Subcutaneous abdominal adipose tissue (tissue), 5 donors: ENCODE results near the gene IL9.

ENCODE experiments used
- H3K27ac ChIP-seq: one replicate; pipeline ENCODE4 v1.7.0; 2013; ENCODE audit warnings: low read depth, mild to moderate bottlenecking, inconsistent platforms, low read length, moderate library complexity
- H3K27me3 ChIP-seq, 5 donors: one replicate each; pipeline ENCODE4 v1.7.0; 2013; ENCODE audit warnings: low read length in 5 of 5, inconsistent platforms in 1 of 5; ENCODE audit not compliant: control insufficient read depth in 5 of 5, insufficient read depth in 4 of 5
- H3K36me3 ChIP-seq, 5 donors: one replicate each; pipeline ENCODE4 v1.7.0; 2013; ENCODE audit warnings: low read length in 5 of 5; ENCODE audit not compliant: control insufficient read depth in 5 of 5, insufficient read depth in 5 of 5
- H3K4me1 ChIP-seq, 5 donors: one replicate each; pipeline ENCODE4 v1.7.0; 2013; ENCODE audit warnings: low read length in 5 of 5, mild to moderate bottlenecking in 3 of 5, moderate library complexity in 1 of 5; ENCODE audit not compliant: control insufficient read depth in 5 of 5, insufficient read depth in 5 of 5
- H3K4me3 ChIP-seq, 5 donors: one replicate each; pipeline ENCODE4 v1.7.0; 2013; ENCODE audit warnings: low read length in 5 of 5, low read depth in 1 of 5
- H3K9ac ChIP-seq, 5 donors: one replicate each; pipeline ENCODE4 v1.7.0; 2013; ENCODE audit warnings: low read length in 5 of 5, mild to moderate bottlenecking in 4 of 5, moderate library complexity in 3 of 5
- H3K9me3 ChIP-seq, 5 donors: one replicate each; pipeline ENCODE4 v1.7.0; 2013; ENCODE audit warnings: low read length in 5 of 5; ENCODE audit not compliant: control insufficient read depth in 5 of 5
- donor health status: healthy.
- donor health status: healthy.
- donor health status: healthy.
- donor health status: healthy.
- donor health status: healthy.

Gene IL9

GRCh38 chr5:135847976-135848375 lies 47.7 kb downstream of the IL9 start:
- Histone ChIP-seq H3K4me1 (no peaks in the 10 kb centered on the region), H3K9me3 (no peaks in the 10 kb centered on the region), H3K27ac (no peak overlapping the region), H3K36me3 (no peaks in the 10 kb centered on the region), H3K4me3 (no peak overlapping the region), H3K9ac (no peak overlapping the region), H3K27me3 (peaks cover 0 to 15% (median 5%) of the 10 kb centered on the region in 5 donors)

GRCh38 chr5:135846311-135846710 lies 49.3 kb downstream of the IL9 start:
- no peak overlapping the region for H3K4me3 ChIP-seq
- H3K27me3 ChIP-seq: peaks cover 0 to 17% (median 8%) of the 10 kb centered on the region in 5 donors
- no peaks in the 10 kb centered on the region for H3K36me3 ChIP-seq
- no peaks in the 10 kb centered on the region for H3K9me3 ChIP-seq
- H3K4me1 ChIP-seq: no peaks in the 10 kb centered on the region
- H3K27ac ChIP-seq: no peak overlapping the region
- no peak overlapping the region for H3K9ac ChIP-seq

- H3K36me3 ChIP-seq: no peaks in the 10 kb centered on the region
- peaks cover 0 to 17% (median 10%) of the 10 kb centered on the region in 5 donors for H3K27me3 ChIP-seq
- no peak overlapping the region for H3K4me3 ChIP-seq
- H3K4me1 ChIP-seq: no peaks in the 10 kb centered on the region
- no peak overlapping the region for H3K9ac ChIP-seq
- no peaks in the 10 kb centered on the region for H3K9me3 ChIP-seq
- no peak overlapping the region for H3K27ac ChIP-seq
These were observed 51.9 kb downstream of the IL9 start for GRCh38 chr5:135843571-135844337.

- H3K9ac ChIP-seq: no peak overlapping the region
- H3K4me3 ChIP-seq: no peak overlapping the region
These were observed 52.9 kb downstream of the IL9 start for GRCh38 chr5:135842737-135843136.

More at GRCh38 chr5:135842737-135843136, 52.9 kb downstream of the IL9 start:
- H3K9me3 ChIP-seq: peaks cover 0 to 3% (median 0%) of the 10 kb centered on the region in 5 donors
- H3K4me1 ChIP-seq: no peaks in the 10 kb centered on the region
- no peaks in the 10 kb centered on the region for H3K36me3 ChIP-seq
- H3K27me3 ChIP-seq: peaks cover 0 to 17% (median 10%) of the 10 kb centered on the region in 5 donors
- no peak overlapping the region for H3K27ac ChIP-seq
